ENCODE measurements around the gene AKNA.

DNA sequence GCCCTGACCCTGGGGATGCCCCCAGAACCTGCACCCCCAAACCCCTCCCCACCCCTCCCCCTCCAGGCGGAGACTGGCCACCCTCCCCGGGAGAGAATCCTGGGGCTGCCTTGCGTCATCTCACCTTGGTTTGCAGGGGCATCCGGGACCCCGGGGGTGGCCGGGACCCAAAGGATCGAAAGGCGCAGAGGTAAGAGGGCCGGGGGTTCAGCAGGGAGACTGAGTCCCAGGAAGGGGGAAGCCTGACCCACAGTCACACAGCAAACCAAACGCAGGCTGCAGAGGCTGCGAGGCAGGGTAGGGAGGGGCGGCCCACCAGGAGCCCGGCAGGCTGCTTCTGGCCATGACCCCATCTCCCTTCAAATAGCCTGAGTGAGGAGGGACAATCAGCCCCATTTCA, 98.7 kb downstream of the AKNA start:
- TF ChIP-seq, protein P1, sequence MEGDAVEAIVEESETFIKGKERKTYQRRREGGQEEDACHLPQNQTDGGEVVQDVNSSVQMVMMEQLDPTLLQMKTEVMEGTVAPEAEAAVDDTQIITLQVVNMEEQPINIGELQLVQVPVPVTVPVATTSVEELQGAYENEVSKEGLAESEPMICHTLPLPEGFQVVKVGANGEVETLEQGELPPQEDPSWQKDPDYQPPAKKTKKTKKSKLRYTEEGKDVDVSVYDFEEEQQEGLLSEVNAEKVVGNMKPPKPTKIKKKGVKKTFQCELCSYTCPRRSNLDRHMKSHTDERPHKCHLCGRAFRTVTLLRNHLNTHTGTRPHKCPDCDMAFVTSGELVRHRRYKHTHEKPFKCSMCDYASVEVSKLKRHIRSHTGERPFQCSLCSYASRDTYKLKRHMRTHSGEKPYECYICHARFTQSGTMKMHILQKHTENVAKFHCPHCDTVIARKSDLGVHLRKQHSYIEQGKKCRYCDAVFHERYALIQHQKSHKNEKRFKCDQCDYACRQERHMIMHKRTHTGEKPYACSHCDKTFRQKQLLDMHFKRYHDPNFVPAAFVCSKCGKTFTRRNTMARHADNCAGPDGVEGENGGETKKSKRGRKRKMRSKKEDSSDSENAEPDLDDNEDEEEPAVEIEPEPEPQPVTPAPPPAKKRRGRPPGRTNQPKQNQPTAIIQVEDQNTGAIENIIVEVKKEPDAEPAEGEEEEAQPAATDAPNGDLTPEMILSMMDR (IDR thresholded peaks at IDR 0.05; ENCODE audit: low read length): no peak
- no peak for TF ChIP-seq EZH2phosphoT487 (IDR thresholded peaks at IDR 0.05; ENCODE audit: low read length)
